HG03196 (cell line): ENCODE measurements around the gene ST6GAL1.
"Not testable (repeated sequence)": the region's sequence is repeated elsewhere in the genome, so short reads cannot be mapped to it uniquely, and the experiment has no call there.

Experiments
- ATAC-seq: cut with Tn5 transposase; IDR thresholded peaks from one replicate; pipeline ENCODE4 v1.9.1; 2021; ENCODE audit not compliant: unreplicated experiment

The ST6GAL1 gene

GRCh38 chr3:186930143-186930640, at the start of gene ST6GAL1:
TSS of gene ST6GAL1 (plus strand) at chr3:186930526. CDS start at chr3:187042704, 112,178 bp downstream.
- ATAC-seq, result peak; percentile 55

- no peak for ATAC-seq
Observed at GRCh38 chr3:186882150-186882524, 48.2 kb upstream of the ST6GAL1 start.

GRCh38 chr3:186882881-186883685, 47.2 kb upstream of the ST6GAL1 start:
- ATAC-seq, result no peak

GRCh38 chr3:186883686-186884058, 46.7 kb upstream of the ST6GAL1 start:
- ATAC-seq, result no peak

- not testable (repeated sequence) for ATAC-seq
Observed at GRCh38 chr3:186884868-186885267, 45.5 kb upstream of the ST6GAL1 start.

- ATAC-seq, result no peak
Observed at GRCh38 chr3:186886202-186886981, 43.9 kb upstream of the ST6GAL1 start.

GRCh38 chr3:186887507-186887938, 42.8 kb upstream of the ST6GAL1 start:
- not testable (repeated sequence) for ATAC-seq

- no peak for ATAC-seq
Observed at GRCh38 chr3:186888569-186888968, 41.8 kb upstream of the ST6GAL1 start.

- ATAC-seq, result not testable (repeated sequence)
Observed at GRCh38 chr3:186889698-186890097, 40.6 kb upstream of the ST6GAL1 start.

GRCh38 chr3:186890911-186891310, 39.4 kb upstream of the ST6GAL1 start:
- no peak for ATAC-seq

GRCh38 chr3:186893071-186893470, 37.3 kb upstream of the ST6GAL1 start:
- not testable (repeated sequence) for ATAC-seq

GRCh38 chr3:186895406-186895805, 34.9 kb upstream of the ST6GAL1 start:
- no peak for ATAC-seq

- ATAC-seq, result no peak
Observed at GRCh38 chr3:186896006-186896405, 34.3 kb upstream of the ST6GAL1 start.

- no peak for ATAC-seq
Observed at GRCh38 chr3:186896875-186897274, 33.5 kb upstream of the ST6GAL1 start.

GRCh38 chr3:186901135-186901734, 29.1 kb upstream of the ST6GAL1 start:
- ATAC-seq, result no peak

- ATAC-seq, result no peak
Observed at GRCh38 chr3:186902154-186902553, 28.2 kb upstream of the ST6GAL1 start.

GRCh38 chr3:186902713-186903112, 27.6 kb upstream of the ST6GAL1 start:
- no peak for ATAC-seq

- not testable (repeated sequence) for ATAC-seq
Observed at GRCh38 chr3:186903676-186904075, 26.6 kb upstream of the ST6GAL1 start.

- ATAC-seq, result not testable (repeated sequence)
Observed at GRCh38 chr3:186907075-186907474, 23.3 kb upstream of the ST6GAL1 start.

- ATAC-seq, result no peak
Observed at GRCh38 chr3:186909078-186909853, 21.1 kb upstream of the ST6GAL1 start.
